HG03045 (cell line): ENCODE data around the gene FN1.
"Not testable (repeated sequence)": the region's sequence is repeated elsewhere in the genome, so short reads cannot be mapped to it uniquely, and the experiment has no call there.

Source experiments
- ATAC-seq: cut with Tn5 transposase; IDR thresholded peaks from one replicate; pipeline ENCODE4 v1.9.1; 2021; ENCODE audit warnings: mild to moderate bottlenecking, moderate library complexity; ENCODE audit not compliant: unreplicated experiment

Gene FN1

DNA sequence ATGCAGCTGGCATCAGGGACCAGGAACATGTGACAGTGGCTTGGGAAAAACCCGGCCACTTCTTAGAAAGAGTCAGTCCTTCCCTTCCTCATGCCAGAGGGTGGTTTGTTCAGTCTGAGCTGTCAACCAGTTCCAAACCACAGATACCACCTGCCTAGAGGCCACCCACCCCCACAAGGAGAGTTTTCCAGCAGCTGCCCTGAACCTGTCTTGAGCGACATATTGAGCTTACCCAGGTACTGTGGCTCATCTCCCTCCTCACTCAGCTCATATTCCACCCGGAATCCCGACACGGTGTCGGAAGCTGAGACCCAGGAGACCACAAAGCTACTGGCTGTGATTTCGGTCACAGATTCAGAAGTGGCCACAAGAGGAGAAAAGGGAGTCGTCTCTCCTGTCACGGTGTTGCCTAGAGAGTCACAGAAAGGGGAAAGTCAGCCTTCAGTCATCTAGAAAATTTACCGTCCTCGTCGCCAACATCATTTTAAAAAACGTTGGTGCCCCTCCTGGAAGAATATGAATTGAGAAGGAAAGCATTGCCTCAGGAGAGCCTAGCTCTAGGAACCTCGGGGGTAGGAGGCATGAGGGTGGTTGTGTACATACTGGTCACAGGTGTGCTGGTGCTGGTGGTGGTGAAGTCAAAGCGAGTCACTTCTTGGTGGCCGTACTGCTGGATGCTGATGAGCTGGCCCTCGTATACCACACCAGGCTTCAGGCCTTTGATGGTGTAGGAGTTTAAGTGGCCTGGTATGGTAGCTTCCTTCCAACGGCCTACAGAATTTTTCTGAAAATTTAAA is 26.3 kb downstream of the FN1 start:
- no peak for ATAC-seq

DNA sequence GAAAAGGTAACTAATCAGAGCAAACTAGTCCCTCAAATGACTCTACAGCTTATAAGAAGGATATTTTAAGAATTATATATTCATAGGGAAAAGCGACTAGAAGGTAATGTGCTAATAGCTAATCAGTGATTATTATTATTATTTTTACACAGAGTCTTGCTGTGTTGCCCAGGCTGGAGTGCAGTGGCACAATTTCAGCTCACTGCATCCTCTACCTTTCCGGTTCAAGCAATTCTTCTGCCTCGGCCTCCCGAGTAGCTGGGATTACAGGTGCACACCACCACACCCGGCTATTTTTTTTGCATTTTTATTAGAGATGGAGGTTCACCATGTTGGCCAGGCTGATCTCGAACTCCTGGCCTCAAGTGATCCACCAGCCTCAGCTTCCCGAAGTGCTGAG is 27.4 kb downstream of the FN1 start:
- ATAC-seq, result not testable (repeated sequence)

DNA sequence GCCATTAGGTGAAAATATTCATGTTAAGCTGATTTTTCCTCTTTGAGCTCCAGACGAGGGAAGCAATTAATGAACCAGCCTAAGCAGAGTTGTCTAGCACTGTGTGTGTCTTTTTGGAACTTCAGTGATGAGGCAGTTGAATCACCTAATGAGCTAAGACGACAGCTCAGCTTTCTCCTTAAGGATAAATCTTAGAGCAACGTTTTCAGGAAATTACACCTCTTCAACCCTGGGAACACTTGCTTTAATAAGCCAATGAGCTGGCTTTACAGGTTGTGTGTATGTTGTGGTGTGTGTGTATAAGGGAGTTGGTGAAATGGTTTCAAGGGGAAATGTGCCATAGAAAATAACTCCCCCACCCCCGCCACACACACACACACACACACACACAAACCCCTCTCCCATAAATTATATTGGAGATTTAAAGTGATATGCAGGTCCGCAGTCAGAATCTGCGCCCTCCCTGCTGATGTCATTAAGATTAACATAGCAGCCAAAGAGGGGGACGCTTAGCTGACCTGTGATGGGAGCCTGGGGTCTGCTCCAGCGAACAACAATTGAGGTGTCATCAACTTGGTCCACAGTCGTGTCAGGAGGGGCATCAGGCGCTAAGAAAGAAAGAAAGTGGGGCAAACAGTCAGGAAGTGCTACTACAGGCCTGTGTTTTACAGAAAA is 28.1 kb downstream of the FN1 start:
- no peak for ATAC-seq

DNA sequence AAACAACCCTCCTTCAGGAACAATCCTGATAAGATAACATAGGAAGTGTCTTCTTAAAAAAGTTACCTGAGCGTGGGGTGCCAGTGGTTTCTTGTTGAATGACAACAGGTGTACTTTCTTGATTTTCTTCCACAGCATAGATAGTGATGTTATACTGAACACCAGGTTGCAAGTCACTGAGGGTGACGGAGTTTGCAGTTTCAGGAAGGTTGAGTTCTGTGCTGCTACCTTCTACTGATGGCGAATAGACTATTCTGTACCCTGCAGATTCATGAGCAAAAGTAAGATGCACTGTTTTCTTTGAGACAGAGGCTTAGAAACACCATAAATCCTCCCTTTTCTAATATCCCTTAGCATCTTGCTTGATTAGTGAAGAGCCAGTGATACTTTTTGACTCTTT is 28.8 kb downstream of the FN1 start:
- ATAC-seq, result no peak

DNA sequence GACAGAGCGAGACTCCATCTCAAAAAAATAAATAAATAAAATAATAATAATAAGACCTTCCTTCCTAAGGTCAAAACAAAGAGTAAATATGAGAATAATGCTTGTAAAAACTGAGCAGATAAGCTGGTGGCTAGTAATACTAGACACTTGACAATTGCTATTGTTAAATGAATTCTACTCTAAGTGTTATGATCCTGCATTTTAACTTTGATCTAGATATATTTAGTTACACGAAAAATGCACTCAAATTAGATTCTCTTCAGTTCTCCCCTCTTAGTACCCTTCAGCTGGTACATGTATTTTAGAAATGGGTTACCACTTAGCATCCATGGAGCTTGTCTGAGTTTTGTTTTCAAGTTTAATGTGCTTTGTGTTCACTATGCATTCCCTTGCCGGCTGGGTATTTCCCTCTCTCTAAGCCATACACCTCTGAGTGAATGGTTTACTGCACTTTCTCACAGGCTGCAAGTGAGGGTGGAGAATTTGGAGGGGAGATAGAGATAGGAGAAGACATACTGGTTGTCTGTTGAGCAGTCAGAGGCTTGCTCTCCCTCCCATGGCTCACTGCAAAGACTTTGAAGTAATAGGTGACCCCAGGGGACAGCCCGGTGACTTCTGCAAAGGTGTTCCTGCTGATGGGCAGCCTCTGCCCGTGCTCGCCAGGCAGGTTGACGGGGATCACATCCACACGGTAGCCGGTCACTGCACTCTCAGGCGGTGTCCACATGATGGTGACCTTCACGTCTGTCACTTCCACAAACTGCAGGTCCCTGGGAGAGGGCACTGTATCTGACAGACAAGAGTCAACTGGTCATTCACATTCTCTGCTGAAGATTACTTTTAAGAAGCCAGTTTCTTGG is 29.9 kb downstream of the FN1 start:
- ATAC-seq, result no peak

DNA sequence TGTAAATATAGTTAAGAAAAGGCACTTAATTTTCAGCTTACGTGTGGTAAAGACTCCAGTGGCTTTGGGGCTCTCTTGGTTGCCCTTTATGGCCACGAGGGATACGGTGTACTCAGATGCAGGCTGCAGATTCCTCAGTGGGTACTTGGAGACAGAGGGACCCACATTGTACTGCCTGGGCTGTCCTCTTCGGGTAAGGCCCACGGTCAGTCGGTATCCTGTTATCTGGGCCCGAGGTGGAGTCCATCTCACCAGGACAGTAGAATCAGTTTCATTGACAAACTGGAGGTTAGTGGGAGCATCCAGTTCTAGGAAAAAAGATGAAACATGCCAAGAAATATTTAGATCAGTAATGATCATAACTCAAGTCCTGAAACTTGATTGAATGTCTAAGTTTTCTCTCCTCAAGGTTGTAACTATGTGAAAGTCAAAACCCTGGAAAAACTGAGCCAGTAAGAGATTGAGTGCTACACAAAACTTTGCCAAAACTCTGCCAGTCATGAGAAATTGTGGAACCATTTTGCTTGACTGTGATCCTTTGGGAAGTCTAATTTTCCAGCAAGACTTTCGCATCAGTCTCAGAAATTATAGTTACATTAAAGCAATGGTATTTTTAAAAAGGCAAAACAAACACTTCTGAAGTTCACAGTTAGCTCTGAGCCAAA is 31.4 kb downstream of the FN1 start:
- ATAC-seq, result no peak

DNA sequence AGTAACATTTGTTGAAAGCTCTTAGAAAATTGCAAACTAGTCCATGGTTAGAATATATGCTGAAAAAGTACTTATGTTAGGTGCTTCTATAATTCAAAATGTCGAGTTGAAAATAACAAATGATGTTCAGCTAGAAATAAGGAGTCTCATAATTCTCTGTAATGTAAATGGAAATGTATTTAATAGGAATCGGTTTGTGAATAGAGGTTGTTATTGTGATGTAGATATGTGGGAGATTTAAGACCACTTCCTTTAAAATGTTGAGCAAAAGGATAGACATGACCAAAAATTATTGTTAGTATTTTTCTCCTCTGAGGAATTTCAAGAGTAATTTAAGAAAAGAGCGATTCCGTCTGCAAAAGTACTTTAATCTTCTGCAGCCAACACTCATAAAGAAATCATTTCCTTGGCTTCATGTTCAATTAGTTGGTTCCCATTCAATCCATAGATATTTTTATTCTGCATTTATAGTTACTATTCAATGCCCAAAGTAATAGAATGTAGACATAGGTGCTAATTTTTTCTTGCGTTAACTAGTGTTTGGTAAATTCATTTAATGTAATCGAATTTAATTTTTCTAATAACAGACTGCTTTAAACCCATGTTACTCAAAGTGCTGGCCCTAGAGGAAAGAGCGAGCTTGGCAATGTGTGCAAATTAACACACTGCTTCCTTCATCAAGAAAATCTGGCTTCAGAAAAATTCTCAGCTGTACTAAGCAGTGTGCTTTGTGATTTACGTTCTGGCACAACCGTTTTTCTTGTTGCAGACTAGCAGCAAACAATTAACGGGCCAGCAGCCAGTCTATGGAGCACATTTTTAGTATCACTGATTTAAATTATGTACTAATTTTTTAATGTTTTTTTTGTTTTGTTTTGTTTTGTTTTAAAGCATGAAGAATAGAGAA is 32.2 kb downstream of the FN1 start:
- no peak for ATAC-seq

DNA sequence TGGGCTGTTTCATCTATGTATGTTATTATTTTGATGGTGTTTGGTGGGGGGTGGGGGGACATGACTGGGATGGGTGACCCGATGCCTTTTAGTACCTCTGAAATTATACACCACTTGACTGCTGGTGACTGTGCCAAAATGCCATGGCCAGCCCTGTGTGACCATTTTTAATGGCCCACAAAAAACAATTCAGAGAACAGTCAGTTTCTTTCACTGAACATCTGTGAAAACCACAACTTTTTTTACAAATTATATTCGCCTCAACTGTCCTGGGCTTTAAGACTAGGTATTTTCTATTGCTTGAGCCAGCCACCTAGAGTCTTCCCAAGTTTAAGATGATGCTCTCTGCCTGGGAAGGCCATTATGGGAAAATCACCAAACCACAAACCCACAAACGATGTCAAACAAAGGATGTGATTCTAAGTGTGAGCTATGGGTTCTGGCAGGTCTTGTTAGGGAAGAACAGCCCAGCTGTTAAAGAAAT is 33.9 kb downstream of the FN1 start:
- no peak for ATAC-seq

DNA sequence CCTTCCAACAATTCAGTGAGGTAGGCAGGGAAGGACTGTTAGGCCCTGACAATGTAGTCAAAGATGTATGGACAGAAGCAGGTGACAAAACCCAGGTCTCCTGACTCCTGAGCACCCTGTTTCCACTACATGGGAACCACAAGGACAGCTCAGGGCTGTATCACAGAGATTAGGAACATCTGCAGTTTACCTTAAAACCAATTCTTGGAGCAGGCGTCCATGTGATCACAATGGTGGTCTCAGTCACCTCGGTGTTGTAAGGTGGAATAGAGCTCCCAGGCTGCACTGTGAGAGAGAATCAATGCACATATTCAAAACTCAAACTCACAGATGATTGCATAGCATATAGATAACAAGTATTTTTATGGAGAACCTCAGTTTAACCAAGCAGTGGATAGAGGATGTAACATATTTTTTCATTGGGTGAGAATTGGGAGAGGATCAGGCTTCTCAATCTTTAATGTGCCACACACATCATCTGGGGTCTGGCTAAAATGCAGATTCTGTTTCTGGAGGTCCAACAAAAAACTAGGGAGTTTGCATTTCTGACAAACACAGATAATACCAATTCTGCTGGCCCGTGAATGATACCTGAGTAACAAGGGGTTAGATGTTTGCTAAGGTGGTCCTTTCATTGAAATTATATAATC is 36.7 kb downstream of the FN1 start:
- no peak for ATAC-seq

DNA sequence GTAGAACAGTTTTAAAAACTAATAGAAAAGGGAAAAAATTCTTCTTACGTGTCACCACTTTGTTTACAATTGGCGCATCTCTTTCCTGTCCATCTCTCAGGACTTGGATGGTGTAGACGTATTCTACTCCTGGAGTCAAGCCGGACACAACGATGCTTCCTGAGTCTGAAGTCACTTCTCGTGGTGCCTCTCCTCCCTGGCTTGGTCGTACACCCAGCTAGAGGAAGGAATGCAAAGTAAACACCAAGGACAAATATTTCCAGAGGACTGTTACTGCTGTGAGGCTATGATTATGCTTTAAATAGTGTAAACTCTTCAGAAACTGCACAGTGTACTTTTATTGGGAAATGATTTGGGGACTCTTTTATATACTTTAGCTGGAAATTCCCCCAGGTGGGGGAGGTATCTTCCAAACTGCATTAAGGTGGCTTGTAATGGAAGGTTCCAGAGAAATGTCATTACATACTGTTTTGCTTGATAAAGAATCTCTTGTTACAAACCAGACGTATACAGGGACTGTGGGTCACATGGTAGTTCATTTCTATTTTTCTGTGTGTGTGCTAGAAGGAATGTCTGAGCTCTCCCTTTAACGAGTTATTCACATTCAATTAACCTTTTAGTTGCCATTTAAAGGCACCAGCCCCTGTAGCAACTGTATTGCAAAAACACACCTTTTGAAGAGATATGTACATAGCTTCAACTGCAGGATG is 38.1 kb downstream of the FN1 start:
- ATAC-seq, result no peak

DNA sequence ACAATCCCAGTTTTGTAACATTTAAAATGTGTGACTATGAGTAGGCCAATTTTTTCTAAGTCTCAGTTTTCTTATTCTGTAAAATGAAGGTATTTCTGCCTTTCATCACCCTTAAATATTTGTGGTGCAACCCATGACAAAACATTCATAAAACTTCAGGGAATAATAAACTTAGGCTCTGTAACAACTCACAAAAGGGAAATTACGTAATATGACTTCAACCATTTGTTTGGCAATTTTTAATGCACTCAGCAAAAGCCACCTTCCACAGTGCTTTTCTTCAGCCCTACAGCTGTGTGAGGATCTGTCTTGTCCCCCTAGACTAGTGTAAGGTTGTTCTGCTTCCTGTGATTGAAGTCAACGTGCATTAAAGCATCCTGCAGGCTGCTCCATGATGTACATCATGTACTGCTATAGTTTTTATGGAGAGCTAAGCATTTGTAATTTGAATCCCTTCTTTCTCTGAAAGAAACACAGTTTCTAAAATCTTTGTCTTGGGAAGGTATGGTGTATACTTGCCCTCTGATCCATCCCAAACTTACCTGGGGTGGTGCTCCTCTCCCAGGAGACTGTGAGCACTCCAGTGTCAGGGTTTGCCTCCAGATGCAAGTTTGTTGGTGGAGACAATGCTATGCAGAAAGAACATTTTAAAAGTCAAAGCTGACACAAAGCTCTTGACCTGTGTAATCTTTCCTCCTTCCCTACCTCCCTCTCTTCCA is 39.1 kb downstream of the FN1 start:
- ATAC-seq, result no peak

DNA sequence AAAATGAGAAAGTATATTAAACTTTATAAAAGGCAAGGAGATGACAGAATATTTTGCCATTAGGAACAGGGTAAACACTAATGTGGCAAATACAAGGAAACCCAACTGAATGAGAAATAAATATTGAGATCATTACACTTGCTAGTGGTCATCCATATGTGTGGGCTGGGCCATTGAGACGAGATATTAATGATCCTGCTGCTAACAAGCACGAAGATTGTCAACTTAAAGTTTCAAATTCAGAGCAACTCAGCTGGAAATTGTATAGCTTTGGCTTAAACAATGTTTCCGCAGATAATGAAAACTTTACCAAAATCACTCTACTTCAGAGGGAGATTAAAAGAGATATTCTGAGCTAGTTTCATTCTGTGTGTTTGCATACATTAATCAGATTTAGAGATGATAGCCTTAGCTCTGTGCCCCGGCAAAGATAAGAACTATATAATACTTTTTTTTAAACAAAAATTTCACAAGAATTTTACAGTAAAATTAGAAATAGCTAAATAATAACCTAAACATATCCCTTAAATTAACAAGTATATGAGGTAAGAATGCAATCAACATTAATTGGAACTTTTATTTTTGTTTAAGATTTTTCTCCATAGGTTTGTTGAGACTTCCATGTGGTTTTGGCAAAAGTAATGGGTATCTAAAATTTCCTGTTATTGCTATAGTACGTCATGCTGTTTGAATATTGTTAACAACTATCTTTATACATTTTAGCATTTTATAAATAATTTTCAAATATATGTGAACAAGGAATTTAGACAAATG is 40.0 kb downstream of the FN1 start:
- no peak for ATAC-seq

DNA sequence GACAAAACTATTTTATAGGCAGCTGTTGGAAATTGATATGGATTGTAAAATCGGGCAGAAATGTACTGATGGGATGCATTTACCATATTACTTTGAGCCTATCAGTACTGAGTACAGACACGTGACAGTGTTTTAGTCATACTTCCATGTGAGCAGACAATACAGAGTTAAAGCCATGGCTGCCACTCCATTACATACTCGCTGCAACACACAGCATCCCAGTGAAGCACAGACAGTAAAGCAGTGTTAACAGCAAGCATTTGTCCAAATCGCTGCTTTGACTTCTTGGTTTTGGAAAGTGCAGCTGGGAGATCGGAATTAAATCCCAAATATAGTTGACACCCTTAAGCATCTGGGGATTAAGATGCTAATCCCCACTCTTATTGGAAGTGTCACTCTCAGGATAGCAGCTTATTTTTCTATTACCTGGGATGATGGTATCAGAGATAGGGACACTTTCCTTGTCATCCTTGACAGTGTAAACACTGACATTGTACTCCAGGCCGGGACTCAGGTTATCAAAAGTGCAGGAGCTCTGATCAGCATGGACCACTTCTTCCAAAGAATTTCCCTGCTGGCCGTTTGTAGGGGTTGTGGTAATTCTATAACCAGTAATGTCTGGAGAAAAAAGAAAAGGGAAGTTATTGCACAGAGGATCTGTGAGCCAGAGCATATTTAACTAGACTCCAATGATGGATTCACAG is 41.6 kb downstream of the FN1 start:
- ATAC-seq, result no peak

DNA sequence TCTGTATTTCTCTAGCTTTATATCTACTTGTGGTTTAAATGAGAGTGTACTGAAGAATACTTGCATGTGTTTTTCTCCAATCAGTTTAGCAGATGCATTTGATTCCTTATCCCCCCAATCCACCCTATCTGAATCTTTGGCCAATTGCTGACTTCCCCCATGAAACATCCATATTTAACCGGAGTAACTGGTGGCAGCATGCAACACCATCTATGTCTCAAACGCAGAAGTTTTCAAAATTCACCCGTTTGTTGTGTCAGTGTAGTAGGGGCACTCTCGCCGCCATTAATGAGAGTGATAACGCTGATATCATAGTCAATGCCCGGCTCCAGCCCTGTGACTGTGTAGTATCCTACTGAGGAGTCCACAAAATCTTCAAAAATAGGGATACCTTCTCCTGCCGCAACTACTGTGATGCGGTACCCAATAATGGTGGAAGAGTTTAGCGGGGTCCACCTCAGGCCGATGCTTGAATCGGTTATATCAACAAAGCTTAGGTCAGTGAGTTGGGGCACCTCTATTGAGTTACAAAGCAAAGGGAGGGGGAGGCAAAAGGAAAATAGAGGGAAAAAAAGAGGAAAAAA is 43.1 kb downstream of the FN1 start:
- ATAC-seq, result no peak

DNA sequence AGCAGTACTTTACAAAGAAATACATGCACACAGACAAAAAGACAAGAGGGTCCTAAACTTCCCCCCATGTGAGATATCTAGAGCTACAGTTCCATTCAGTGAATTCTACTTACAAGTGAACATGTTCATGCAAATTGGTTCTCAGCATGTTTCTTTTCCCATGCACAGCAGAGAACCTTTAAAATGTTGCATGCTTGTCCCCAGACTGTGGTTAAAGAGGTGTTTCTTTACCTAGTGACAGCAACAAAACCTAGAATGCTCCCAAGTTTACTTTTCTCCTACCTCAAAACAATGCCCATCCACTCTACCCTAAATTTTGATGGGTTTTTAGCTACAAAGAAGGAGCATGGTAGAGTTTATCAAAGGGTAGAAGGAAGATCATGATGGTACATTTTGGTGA is 43.7 kb downstream of the FN1 start:
- ATAC-seq, result no peak

DNA sequence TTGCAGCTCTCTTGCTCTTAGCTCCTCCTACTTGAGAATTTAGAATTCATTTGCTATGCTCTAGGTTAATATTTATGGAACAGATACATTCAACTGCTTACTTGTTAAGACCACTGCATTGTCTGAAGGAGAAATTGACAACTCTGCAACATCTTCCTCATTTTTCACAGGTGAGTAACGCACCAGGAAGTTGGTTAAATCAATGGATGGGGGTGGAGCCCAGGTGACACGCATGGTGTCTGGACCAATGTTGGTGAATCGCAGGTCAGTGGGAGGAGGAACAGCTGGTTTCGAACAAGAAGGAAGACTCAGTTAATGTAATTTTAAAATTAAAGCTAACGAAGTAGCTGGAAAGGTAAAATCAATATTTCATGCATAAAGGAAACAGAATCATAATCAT is 44.3 kb downstream of the FN1 start:
- no peak for ATAC-seq

DNA sequence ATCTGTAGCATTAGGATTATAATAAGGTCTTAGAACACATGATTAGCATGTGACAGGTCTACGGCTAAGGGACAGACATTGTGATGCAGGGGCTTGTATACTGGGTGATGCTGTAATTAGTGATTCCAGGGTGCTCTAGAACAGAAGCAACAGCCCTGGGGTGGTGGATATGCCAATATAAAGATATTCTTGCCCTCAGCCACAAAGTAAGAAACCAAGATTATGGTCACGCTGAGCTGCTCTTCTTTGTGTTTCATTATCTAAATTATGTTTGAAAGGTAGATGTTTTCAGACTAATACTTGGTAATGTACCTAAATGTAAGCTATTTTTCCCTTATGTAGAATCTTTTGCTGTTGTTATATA is 45.3 kb downstream of the FN1 start:
- ATAC-seq, result no peak
